Stimulated activated effector memory CD8-positive, alpha-beta T cell treated with anti-CD3 and anti-CD28 coated beads, Interleukin-12 subunit alpha, Interleukin-12 subunit beta, amount 100 ng/mL, for 72 hours (primary cell): Measurements from ENCODE around the gene PTCH1.

Experiments used
- ATAC-seq: fragments of 150-1000 bp; cut with Tn5 transposase; 2 replicates; pipeline ENCODE4 v1.10.0; 2021
- DNase-seq, 2 donors: peaks; one replicate each; pipeline ENCODE4 v3.0.0; 2021 to 2022; ENCODE audit warnings: low spot score in 2 of 2
- H3K27ac Mint-ChIP-seq: one replicate; pipeline ENCODE4 v1.8.0; 2022; ENCODE audit warnings: mild to moderate bottlenecking, mixed read lengths
- H3K36me3 Mint-ChIP-seq: one replicate; pipeline ENCODE4 v1.8.0; 2022; ENCODE audit warnings: mild to moderate bottlenecking, mixed read lengths
- H3K4me1 Mint-ChIP-seq: one replicate; pipeline ENCODE4 v1.8.0; 2022; ENCODE audit warnings: mixed read lengths
- H3K4me3 Mint-ChIP-seq: one replicate; pipeline ENCODE4 v1.8.0; 2022; ENCODE audit warnings: mild to moderate bottlenecking, mixed read lengths
- H3K9me3 Mint-ChIP-seq: one replicate; pipeline ENCODE4 v1.8.0; 2022; ENCODE audit warnings: mixed read lengths

PTCH1 gene

DNA sequence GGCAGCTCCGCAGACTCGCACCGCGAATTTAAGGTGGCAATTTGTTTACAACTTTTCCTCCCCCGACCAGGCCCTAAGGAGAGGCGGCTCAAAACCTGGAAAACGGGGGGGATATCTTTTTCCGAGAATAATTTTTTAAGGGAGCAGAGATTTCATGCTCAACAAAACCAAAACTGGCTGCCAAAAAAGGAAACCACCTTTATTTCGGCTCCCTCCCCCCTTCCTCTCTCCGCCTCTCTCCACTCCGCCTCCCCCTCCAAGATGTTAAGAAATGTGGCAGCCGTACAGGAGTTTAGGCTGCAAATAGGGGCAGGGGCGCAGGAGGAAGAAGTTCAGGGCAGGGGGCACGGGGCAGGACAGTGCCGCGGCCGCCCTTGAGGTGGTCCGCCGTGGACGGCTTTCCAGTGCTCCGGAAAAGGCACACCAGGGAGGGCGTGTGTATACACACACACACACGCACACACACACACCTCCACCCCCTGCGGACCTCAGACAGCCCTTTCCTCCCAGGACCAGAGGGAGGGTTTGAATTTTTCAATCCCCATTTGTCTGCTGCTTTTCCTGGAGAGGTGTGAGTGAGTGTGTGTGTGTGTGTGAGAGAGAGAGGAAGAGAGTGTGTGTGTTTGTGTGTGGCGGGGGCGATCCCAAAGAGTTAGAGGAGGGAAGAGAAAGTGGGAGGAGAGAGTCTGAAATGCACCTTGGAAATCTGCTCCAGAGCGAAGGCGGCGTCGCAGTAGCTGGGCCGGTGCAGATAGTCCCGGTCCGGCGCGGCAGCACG, 9.1 kb downstream of the PTCH1 start:
- H3K9me3 Mint-ChIP-seq: no peaks in the 10 kb centered on the region
- peaks cover 47% of the 10 kb centered on the region for H3K4me1 Mint-ChIP-seq
- DNase-seq (peak; percentile 38 to 73), ATAC-seq (peak; percentile 7)
- peaks cover 23% of the 10 kb centered on the region for H3K36me3 Mint-ChIP-seq
- peak overlapping the region; percentile 92 for H3K4me3 Mint-ChIP-seq
- peak overlapping the region; percentile 79 for H3K27ac Mint-ChIP-seq

DNA sequence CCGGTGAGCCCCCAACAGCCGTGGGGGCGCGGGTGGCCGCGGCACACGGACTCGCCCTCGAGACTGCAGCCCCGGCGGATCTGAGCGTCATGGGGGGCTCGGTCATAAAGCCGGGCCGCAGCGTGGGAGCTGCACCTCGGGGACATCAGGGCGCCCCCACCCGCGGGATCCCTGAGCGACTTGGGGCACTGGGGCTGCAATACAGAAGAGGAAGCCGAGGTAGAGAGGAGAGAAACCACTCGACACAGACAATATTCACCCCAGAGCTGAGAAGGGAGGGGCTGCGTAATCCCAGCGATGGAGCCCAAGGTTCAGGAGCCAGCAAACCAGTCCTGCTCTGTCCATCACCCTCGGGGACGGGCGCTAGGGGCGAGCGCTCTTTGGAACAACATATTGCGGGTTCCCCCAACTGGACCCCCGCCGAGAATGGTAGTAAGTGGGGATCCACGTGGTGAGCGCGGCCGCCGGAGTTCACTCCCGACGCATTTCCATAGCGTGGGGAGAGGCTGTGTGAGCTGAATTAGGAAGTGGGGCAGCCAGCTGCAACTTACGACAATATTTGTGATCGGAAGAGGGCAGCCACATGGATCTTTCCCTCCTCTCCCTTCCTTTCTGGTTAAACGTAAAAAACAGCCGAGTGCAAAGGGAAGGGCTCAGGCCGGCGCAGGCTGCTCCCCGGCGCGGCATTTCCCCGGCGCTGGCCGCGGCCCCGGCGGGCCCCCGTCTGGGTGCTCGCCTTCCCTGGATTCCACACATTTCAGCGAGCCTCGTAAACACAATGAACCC, 9.9 kb downstream of the PTCH1 start:
- ATAC-seq: peak; percentile 7
- Mint-ChIP-seq H3K4me1 (peaks cover 47% of the 10 kb centered on the region), H3K27ac (peak overlapping the region; percentile 79), H3K36me3 (peaks cover 21% of the 10 kb centered on the region), H3K4me3 (peak overlapping the region; percentile 92), H3K9me3 (no peaks in the 10 kb centered on the region)
- peak; percentile 35 to 69 for DNase-seq

GRCh38 chr9:95506428-95506677, 10.4 kb downstream of the PTCH1 start:
- H3K36me3 Mint-ChIP-seq: peaks cover 16% of the 10 kb centered on the region
- H3K9me3 Mint-ChIP-seq: no peaks in the 10 kb centered on the region
- ATAC-seq (peak; percentile 1), DNase-seq (peak in 1 of 2 donors; percentile 73)
- peak overlapping the region; percentile 92 for H3K4me3 Mint-ChIP-seq
- H3K27ac Mint-ChIP-seq: peak overlapping the region; percentile 79
- peaks cover 45% of the 10 kb centered on the region for H3K4me1 Mint-ChIP-seq

- DNase-seq (peak; percentile 25 to 76), ATAC-seq (peak; percentile 15)
- peaks cover 48% of the 10 kb centered on the region for H3K4me1 Mint-ChIP-seq
- H3K9me3 Mint-ChIP-seq: no peaks in the 10 kb centered on the region
- peak overlapping the region; percentile 79 for H3K27ac Mint-ChIP-seq
- H3K36me3 Mint-ChIP-seq: peaks cover 13% of the 10 kb centered on the region
- peak overlapping the region; percentile 92 for H3K4me3 Mint-ChIP-seq
Measured at GRCh38 chr9:95505717-95506427, 10.9 kb downstream of the PTCH1 start.

GRCh38 chr9:95505072-95505716, 11.6 kb downstream of the PTCH1 start:
- no peak for DNase-seq
- no peaks in the 10 kb centered on the region for H3K9me3 Mint-ChIP-seq
- H3K27ac Mint-ChIP-seq: peak overlapping the region; percentile 79
- H3K4me1 Mint-ChIP-seq: peaks cover 49% of the 10 kb centered on the region
- H3K36me3 Mint-ChIP-seq: peaks cover 13% of the 10 kb centered on the region
- H3K4me3 Mint-ChIP-seq: peak overlapping the region; percentile 92
- ATAC-seq: no peak

DNA sequence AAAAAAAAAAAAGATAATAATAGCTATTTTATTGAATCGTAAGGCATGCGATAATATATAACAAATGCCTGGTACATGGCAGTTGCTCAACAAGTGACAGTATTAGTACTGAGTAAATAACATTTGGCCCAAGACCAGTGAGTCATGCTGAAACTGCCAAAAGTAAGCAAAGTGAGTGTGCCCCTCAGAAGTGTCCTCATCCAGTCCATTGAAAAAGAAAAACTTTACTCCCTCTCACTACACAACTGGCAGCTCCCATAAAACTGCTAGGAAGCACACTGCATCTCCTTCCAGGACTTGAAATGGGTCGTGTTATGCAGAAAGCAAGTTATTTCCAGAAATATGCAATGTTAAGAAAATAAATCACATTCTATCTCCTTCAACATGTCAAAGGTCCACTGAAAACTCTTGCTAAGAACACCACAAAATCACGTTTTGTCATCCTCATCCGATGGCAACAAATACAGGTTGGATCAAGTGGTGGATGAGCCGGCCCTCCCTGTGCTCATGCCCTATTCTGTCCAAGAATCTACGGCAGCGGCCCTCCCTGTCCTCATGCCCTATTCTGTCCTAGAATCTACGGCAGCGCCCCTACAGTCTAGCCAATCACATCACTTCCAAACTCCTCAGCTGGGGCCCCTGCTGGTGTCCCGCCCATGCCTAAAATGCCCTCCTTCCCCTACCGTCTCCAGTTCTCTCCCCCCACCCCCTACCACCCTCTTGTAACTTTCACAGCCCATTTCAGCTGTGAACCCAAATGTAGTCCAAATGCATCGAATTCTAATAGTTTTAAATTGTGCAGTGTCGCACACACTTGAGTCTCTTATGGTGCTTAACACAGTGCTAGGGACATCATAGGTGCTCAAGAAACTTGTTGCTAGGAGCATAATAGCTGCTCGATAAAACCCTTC, 12.5 kb downstream of the PTCH1 start:
- Mint-ChIP-seq H3K27ac (no peak overlapping the region), H3K4me3 (peak overlapping the region; percentile 92), H3K9me3 (no peaks in the 10 kb centered on the region), H3K4me1 (peaks cover 49% of the 10 kb centered on the region), H3K36me3 (peaks cover 13% of the 10 kb centered on the region)
- DNase-seq (no peak), ATAC-seq (no peak)

- DNase-seq (no peak), ATAC-seq (no peak)
- H3K9me3 Mint-ChIP-seq: no peaks in the 10 kb centered on the region
- no peak overlapping the region for H3K27ac Mint-ChIP-seq
- H3K4me3 Mint-ChIP-seq: no peak overlapping the region
- H3K36me3 Mint-ChIP-seq: peaks cover 7% of the 10 kb centered on the region
- H3K4me1 Mint-ChIP-seq: peaks cover 52% of the 10 kb centered on the region
Measured at GRCh38 chr9:95503369-95503768, 13.4 kb downstream of the PTCH1 start.

DNA sequence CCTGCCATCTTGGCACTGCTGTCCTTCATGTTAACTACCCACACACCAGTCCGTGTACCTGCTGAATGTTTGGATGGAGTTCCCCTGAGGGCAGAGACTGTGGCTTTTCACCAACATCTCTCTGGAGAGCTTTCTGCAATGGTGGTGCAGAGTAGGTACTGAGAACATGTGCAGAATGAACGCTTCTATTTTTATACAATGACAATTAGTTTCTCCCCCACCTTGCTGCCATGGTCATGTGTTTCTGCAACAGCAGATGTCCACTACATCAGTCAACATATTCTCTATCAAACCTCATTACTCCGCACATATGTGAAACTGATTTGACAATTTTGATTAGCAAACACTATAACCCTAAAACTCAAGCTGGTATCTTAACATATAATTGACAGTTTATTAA, 14.5 kb downstream of the PTCH1 start:
- Mint-ChIP-seq H3K4me1 (peaks cover 56% of the 10 kb centered on the region), H3K4me3 (no peak overlapping the region), H3K9me3 (no peaks in the 10 kb centered on the region), H3K27ac (no peak overlapping the region), H3K36me3 (peaks cover under 1% of the 10 kb centered on the region)
- no peak for DNase-seq
- ATAC-seq: no peak

DNA sequence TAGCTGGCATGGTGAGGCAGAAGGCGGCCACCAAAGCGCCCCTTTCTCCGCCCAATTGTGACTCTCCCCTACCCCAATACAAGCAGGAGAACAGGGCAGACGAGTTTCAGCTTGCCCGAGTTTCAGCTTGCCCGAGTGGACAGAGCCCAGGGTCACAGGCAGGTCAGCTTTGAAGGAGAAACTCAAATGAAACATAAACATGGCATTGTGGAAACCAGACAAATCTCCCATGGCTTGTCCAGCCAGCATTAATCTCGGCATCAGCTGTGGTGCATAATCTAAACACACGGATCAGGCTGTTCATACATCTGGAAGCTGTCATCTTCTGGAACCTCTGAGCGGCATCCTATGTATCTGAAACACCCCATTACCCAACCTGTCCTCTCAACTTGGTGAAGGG, 16.9 kb downstream of the PTCH1 start:
- Mint-ChIP-seq H3K4me1 (peaks cover 54% of the 10 kb centered on the region), H3K27ac (no peak overlapping the region), H3K4me3 (no peak overlapping the region), H3K9me3 (no peaks in the 10 kb centered on the region), H3K36me3 (peaks cover 4% of the 10 kb centered on the region)
- DNase-seq (no peak), ATAC-seq (no peak)

DNA sequence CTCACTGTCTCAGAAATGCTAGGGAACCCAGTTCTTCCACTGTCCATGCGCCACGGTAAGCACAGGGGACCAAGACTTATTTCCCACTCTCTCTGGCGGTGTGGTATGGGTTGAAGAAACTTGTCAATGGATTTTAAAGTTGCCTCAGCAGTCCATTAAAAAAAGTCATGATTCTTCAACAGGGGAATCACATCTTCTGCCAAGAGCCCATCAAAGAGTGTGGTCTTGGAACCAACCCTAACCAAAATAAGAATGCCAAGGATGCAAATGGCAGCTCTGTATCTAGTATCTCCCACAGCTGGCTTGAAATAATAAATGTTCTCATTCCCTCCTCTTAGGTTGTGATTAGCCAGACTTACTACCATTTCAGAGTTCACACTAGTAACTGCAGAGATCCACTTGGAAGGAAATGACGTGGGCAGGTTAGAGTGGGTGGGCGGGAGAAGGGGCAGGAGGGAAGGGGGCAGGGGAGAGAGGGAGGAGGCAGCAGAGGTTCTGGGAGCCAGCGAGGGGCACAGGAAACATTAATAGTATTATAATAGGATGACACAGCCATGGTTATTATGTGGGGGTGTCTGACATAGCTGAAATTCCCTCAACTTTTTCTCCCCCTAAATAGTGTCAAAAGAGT, 17.6 kb downstream of the PTCH1 start:
- H3K9me3 Mint-ChIP-seq: no peaks in the 10 kb centered on the region
- peaks cover 11% of the 10 kb centered on the region for H3K36me3 Mint-ChIP-seq
- DNase-seq: no peak
- no peak for ATAC-seq
- no peak overlapping the region for H3K4me3 Mint-ChIP-seq
- no peak overlapping the region for H3K27ac Mint-ChIP-seq
- peaks cover 54% of the 10 kb centered on the region for H3K4me1 Mint-ChIP-seq

- Mint-ChIP-seq H3K27ac (peak overlapping the region; percentile 77), H3K4me3 (no peak overlapping the region), H3K9me3 (no peaks in the 10 kb centered on the region), H3K4me1 (peaks cover 56% of the 10 kb centered on the region), H3K36me3 (peaks cover 11% of the 10 kb centered on the region)
- DNase-seq (no peak), ATAC-seq (no peak)
Measured at GRCh38 chr9:95498641-95499040, 18.1 kb downstream of the PTCH1 start.

DNA sequence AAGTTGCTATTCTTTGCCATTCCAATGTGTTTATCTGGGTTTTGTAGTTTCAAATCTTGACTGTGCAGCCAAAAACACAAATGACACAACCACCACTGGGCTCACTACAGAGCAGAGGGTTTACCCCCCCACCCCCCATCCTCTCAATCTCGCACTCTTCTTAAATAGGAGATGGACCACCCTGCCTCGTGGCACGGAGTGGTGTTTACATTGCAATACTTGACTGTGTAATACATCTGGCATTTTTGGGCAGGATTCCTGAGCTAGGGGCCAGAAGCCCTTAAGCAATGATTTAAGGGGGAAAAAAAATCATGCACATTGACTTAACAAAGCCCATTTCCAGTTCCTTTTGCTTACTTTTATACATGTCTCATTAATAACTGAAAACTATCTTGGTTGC, 19.0 kb downstream of the PTCH1 start:
- peak overlapping the region; percentile 10 for H3K4me3 Mint-ChIP-seq
- H3K4me1 Mint-ChIP-seq: peaks cover 54% of the 10 kb centered on the region
- ATAC-seq (no peak), DNase-seq (no peak)
- H3K36me3 Mint-ChIP-seq: peaks cover 11% of the 10 kb centered on the region
- peak overlapping the region; percentile 77 for H3K27ac Mint-ChIP-seq
- no peaks in the 10 kb centered on the region for H3K9me3 Mint-ChIP-seq

DNA sequence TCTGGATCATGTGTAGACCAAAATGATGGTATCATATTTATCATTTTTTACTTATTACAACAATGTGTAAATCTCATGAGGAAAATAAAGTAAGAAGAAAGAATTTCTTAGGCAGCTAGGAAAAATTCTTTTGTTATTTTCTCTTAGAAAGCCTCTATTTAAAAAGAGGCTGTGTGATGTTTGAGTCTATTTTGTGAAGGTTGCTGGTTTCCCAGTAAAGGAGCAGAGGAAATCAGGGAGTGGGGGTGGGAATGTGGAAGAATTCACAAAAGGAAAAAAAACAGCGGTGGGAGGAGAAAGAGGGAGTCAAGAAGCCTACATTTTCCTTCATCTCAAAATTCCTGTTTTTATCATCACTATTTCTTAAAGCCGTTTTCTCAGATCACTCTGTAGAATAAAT, 20.1 kb downstream of the PTCH1 start:
- H3K9me3 Mint-ChIP-seq: no peaks in the 10 kb centered on the region
- DNase-seq (no peak), ATAC-seq (no peak)
- H3K36me3 Mint-ChIP-seq: peaks cover 11% of the 10 kb centered on the region
- H3K4me3 Mint-ChIP-seq: no peak overlapping the region
- peaks cover 54% of the 10 kb centered on the region for H3K4me1 Mint-ChIP-seq
- no peak overlapping the region for H3K27ac Mint-ChIP-seq

DNA sequence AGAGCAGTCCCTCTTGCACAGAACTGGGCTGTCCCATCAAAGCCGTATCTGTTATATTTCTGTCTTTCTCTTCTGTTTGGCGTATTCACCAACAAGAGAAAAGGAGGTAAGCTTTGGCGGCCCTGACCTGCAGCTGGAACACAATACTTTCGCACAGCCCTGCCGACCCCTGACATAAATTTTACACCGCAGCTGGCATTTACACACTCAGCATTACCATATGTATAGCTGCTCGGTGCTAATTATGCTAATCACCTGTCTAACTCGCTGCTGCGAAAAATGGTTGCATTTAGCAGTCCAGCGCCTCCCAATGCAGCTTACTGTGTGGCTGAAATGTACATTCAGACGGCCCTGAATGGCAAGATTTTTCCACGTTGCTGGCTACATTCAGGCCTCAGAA, 20.8 kb downstream of the PTCH1 start:
- DNase-seq: no peak
- peak overlapping the region; percentile 81 for H3K4me3 Mint-ChIP-seq
- peaks cover 57% of the 10 kb centered on the region for H3K4me1 Mint-ChIP-seq
- no peak overlapping the region for H3K27ac Mint-ChIP-seq
- no peak for ATAC-seq
- H3K9me3 Mint-ChIP-seq: no peaks in the 10 kb centered on the region
- H3K36me3 Mint-ChIP-seq: peaks cover 11% of the 10 kb centered on the region
